Measurements from ENCODE around the gene SAMD4A.

The SAMD4A gene

DNA sequence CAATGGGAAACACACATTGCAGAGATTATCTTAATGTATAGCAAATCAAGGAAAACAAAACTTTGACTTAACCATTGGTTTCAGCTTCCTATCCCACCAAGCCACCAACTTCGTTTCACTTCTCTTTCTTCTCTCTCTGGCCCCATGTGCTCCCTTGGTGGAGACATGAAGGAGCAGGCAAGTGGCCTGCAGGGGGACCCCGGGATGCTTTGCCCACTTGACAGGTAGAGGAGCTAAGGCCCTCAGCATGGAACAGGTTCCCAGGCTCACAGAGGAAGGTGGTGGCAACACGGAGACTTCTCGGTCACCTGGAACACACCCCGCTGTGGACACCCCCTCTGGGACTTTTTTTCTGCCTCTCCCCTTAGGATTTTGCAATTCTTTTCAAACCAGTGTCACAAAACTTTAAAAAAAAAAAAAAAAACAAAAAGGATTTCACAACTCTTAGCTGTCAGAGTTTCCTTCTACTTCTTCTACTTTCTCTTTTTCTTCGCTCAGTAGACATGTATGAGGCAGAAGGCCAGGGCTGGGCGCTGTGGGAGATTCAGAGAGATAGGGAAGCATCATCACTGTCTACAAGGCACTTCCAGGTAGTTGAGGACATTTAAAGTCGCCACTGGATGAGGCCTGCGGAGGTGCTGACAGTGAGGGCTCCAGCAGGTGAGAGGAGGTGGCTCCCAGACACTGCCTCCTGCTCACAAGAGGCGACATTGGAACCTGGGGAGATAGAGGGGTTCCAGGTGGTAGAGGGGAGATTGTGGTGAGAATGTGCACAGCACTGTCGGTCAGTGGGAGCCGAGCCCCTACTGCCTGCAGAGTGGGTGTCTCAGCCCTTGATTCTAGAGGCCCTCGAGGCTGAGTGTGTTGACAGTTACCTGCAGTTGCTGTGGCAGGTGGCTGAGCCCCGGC lies 216.1 kb downstream of the SAMD4A start:
- DNase-seq (ENCODE audit: low spot score): peak; percentile 69
- in situ Hi-C loops (cut with MboI; ENCODE audit: low pct_unique_long_range_greater_than_20kb, low sequenced_read_pairs, unreplicated experiment): no loop called here
- TF ChIP-seq CTCF (IDR thresholded peaks at IDR 0.05; ENCODE audit: extremely low read depth, insufficient read depth, missing control alignments): peak; percentile 56

DNA sequence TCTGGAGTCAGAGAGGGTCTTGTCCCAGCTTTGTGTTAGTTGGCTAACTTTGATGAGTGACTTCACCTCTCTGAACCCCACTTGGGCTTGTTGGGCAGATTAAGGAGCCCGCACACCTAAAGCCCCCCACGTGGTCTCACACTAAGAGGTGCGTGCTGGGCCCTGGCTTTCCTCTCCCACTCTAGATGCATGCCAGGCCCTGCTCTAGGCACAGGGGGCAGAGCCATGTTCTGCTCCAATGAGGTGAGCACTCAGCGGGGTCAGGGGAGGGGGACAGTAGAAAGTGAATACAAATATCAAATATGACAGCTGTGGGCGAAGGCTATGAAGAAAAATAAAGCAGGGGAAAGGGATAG lies 216.7 kb downstream of the SAMD4A start:
- in situ Hi-C loops (cut with MboI; ENCODE audit: low pct_unique_long_range_greater_than_20kb, low sequenced_read_pairs, unreplicated experiment): no loop called here
- no peak for TF ChIP-seq CTCF (IDR thresholded peaks at IDR 0.05; ENCODE audit: extremely low read depth, insufficient read depth, missing control alignments)
- no peak for DNase-seq (ENCODE audit: low spot score)

GRCh38 chr14:54784060-54784459 lies 217.1 kb downstream of the SAMD4A start:
- no peak for DNase-seq (ENCODE audit: low spot score)
- in situ Hi-C loops (cut with MboI; ENCODE audit: low pct_unique_long_range_greater_than_20kb, low sequenced_read_pairs, unreplicated experiment): no loop called here
- no peak for TF ChIP-seq CTCF (IDR thresholded peaks at IDR 0.05; ENCODE audit: extremely low read depth, insufficient read depth, missing control alignments)

DNA sequence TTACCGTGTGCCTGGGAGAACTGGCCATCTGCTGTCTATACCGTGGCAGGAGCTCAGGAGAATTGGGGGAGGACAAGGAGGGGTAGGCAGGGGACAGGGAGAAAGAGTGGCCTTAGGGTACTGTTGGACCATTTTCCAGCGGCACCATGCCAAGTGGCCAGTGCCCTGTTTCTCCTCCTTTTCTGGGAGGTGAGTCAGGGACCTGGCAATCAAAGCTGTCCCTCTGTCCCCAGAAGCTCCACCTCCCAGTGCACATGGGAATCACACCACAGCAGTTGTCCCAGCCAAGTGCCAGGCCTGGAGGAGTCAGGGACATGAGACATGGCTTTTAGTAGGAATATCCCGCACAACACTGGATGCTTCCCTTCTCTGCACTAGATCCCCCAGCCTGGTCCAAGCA lies 217.7 kb downstream of the SAMD4A start:
- in situ Hi-C loops (cut with MboI; ENCODE audit: low pct_unique_long_range_greater_than_20kb, low sequenced_read_pairs, unreplicated experiment): no loop called here
- TF ChIP-seq CTCF (IDR thresholded peaks at IDR 0.05; ENCODE audit: extremely low read depth, insufficient read depth, missing control alignments): no peak

GRCh38 chr14:54785136-54785777 lies 218.3 kb downstream of the SAMD4A start:
- in situ Hi-C loops (cut with MboI; ENCODE audit: low pct_unique_long_range_greater_than_20kb, low sequenced_read_pairs, unreplicated experiment): no loop called here
- no peak for TF ChIP-seq CTCF (IDR thresholded peaks at IDR 0.05; ENCODE audit: extremely low read depth, insufficient read depth, missing control alignments)
- DNase-seq (ENCODE audit: low spot score): no peak

More for the DNA sequence above, 217.7 kb downstream of the SAMD4A start:
- DNase-seq (ENCODE audit: low spot score): no peak

GRCh38 chr14:54785778-54786770 lies 219.1 kb downstream of the SAMD4A start:
- TF ChIP-seq CTCF (IDR thresholded peaks at IDR 0.05; ENCODE audit: extremely low read depth, insufficient read depth, missing control alignments): no peak
- in situ Hi-C loops (cut with MboI; ENCODE audit: low pct_unique_long_range_greater_than_20kb, low sequenced_read_pairs, unreplicated experiment): no loop called here
- no peak for DNase-seq (ENCODE audit: low spot score)
